Spleen (tissue), 7 donors: ENCODE data around the gene PROCA1.

Source experiments
- CTCF ChIP-seq, 11 experiments: fragments of 200-600 bp in 7 of 11; fragments of 450-650 bp in 4 of 11; sonication (generic) in 4 of 11; IDR thresholded peaks in 8 of 11; conservative IDR thresholded peaks in 3 of 11; 1 replicate in 7 of 11; 2 replicates in 4 of 11; pipeline versions ENCODE4 v1.4.0 to v1.8.0; 2016 to 2021; ENCODE audit warnings: antibody characterized with exemption in 11 of 11, inconsistent platforms in 4 of 11, mild to moderate bottlenecking in 1 of 11
- POLR2A ChIP-seq, 3 donors: fragments of 450-650 bp; IDR thresholded peaks; one replicate each; pipeline ENCODE4 v1.5.1; 2017; ENCODE audit warnings: antibody characterized with exemption in 3 of 3, mild to moderate bottlenecking in 1 of 3
- POLR2AphosphoS5 ChIP-seq, 3 donors: sonication (generic); formaldehyde crosslinking; IDR thresholded peaks; one replicate each; pipeline ENCODE4 v1.5.1; 2017; ENCODE audit warnings: antibody characterized with exemption in 3 of 3
- donor health status: DM: no; HTN: no; CAD: no; lungs with moderate emphysema.
- donor health status: DM: no; HTN: no; CAD: no.
- donor health status: DM: no; HTN: no; CAD: no.

DNA sequence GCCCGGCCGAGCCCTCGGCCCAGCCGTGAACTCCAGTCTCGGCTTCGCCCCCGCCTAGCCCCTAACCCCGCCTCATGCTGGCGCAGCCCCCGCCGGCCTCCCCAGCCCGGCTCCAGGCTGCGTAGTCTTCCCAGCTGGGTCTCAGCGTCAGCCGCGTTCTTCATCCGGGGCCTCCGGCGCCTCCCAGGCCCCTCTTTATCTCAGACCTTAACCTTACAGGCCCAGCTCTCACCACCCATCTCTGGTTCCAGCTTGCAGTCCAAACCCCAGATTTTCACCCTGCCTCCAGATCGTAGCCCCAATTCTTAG lies at the start of gene PROCA1:
- TF ChIP-seq CTCF (IDR thresholded peaks at IDR 0.05 in 8 of 11, conservative IDR thresholded peaks at IDR 0.05 in 3 of 11) (no peak), POLR2A (IDR thresholded peaks at IDR 0.05) (no peak), POLR2AphosphoS5 (IDR thresholded peaks at IDR 0.05) (no peak)
